ENCODE measurements around the gene DCXR.

GRCh38 chr17:82047379-82047778 lies 9.9 kb upstream of the DCXR start:
- TF ChIP-seq RAD21 (IDR thresholded peaks at IDR 0.05; ENCODE audit: low read depth) = no peak
- no peak for TF ChIP-seq CTCF (IDR thresholded peaks at IDR 0.05 in 2 of 3, conservative IDR thresholded peaks at IDR 0.05 in 1 of 3; ENCODE audit: borderline replicate concordance in 1 of 3, insufficient read depth in 1 of 3, low read depth in 2 of 3, low read length in 2 of 3)
- TF ChIP-seq EZH2 (IDR thresholded peaks at IDR 0.05) = no peak
- TF ChIP-seq POLR2AphosphoS5 (IDR thresholded peaks at IDR 0.05; ENCODE audit: low read depth, low read length) = no peak
- no peak for TF ChIP-seq ZBTB33 (IDR thresholded peaks at IDR 0.05; ENCODE audit: extremely low read depth, insufficient replicate concordance, low read length)
- no peak for TF ChIP-seq POLR2A (IDR thresholded peaks at IDR 0.05; ENCODE audit: borderline replicate concordance, extremely low read depth, insufficient read depth, insufficient read length)
- no peak for TF ChIP-seq EZH2phosphoT487 (IDR thresholded peaks at IDR 0.05; ENCODE audit: borderline replicate concordance)
- no peak for TF ChIP-seq REST (IDR thresholded peaks at IDR 0.05; ENCODE audit: low read depth)
- TF ChIP-seq SIN3A (IDR thresholded peaks at IDR 0.05; ENCODE audit: low read depth) = no peak
